ENCODE data around the gene PLCB1. TPM values are rescaled to one million over a fixed set of nuclear protein-coding genes. Genes with fewer than 3 reads are reported as not detected.

Gene PLCB1
- total RNA-seq, 1 donor from 2014 or later = 10.7 TPM

DNA sequence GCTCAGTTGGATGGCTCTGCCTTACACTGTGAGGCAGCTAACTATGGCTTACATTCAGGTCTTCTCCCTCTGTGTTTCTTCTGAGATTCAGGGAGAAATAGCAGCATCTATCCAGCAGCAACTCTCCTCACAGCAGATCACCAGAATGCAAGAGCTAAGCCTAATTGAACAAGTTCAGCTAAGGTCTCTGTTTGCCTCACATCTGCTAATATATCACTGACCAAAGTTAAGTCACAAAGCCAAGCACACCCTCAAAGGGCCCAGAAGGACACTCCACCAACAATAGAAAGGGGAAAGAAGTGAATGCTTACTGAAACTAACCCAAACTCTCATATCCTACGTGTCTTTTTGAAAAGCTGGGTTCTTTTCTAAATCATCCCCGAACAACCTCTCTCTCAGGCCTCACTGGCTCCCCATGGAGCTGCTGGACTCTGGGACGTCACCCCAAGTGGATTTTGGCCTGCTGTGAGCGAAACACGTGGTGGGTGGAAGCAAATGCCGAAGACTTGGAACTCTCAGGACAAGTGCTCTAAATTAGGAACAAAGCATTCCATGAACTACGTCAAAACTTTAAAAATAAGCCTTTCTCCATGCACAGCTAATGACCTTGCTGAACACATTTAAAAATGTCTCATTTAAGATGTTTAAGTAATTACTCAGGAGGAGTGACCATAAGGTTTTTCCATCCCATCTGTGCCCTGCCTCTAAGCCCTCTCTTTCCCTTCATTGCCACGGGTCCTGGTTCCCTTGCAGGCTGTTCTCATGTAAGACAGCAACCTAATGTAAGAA lies 769.4 kb downstream of the PLCB1 start:
- Histone ChIP-seq H3K27me3 (ENCODE audit: insufficient read depth, low read length) (no peaks in the 10 kb centered on the region), H3K36me3 (ENCODE audit: insufficient read depth, low read length) (no peaks in the 10 kb centered on the region), H2AFZ (ENCODE audit: low read depth, low read length) (no peak overlapping the region), H3K4me2 (ENCODE audit: low read length) (no peak overlapping the region), H3K4me3 (ENCODE audit: insufficient read depth, low read depth, low read length) (no peak overlapping the region), H3K79me2 (ENCODE audit: insufficient read depth, low read length) (no peaks in the 10 kb centered on the region), H4K20me1 (ENCODE audit: insufficient read depth, low read length) (no peaks in the 10 kb centered on the region), H3K9ac (ENCODE audit: low read length) (no peak overlapping the region), H3K9me3 (ENCODE audit: insufficient read depth, low read depth, low read length) (no peaks in the 10 kb centered on the region), H3K4me1 (ENCODE audit: insufficient read depth, low read length) (no peaks in the 10 kb centered on the region), H3K27ac (ENCODE audit: low read depth, low read length) (no peak overlapping the region)
- Mint-ChIP-seq H3K27me3 (ENCODE audit: low read depth, unreplicated experiment) (peaks cover 3% of the 10 kb centered on the region), H3K9me3 (ENCODE audit: unreplicated experiment) (peaks cover 2% of the 10 kb centered on the region), H3K4me3 (ENCODE audit: unreplicated experiment) (no peak overlapping the region), H3K36me3 (ENCODE audit: low read depth, unreplicated experiment) (no peaks in the 10 kb centered on the region), H3K4me1 (ENCODE audit: low read depth, unreplicated experiment) (no peaks in the 10 kb centered on the region), H3K27ac (ENCODE audit: unreplicated experiment) (no peak overlapping the region)
- DNase-seq (ENCODE audit: low read depth) (peak; percentile 4), FAIRE-seq (no peak)
- TF ChIP-seq, protein P1, sequence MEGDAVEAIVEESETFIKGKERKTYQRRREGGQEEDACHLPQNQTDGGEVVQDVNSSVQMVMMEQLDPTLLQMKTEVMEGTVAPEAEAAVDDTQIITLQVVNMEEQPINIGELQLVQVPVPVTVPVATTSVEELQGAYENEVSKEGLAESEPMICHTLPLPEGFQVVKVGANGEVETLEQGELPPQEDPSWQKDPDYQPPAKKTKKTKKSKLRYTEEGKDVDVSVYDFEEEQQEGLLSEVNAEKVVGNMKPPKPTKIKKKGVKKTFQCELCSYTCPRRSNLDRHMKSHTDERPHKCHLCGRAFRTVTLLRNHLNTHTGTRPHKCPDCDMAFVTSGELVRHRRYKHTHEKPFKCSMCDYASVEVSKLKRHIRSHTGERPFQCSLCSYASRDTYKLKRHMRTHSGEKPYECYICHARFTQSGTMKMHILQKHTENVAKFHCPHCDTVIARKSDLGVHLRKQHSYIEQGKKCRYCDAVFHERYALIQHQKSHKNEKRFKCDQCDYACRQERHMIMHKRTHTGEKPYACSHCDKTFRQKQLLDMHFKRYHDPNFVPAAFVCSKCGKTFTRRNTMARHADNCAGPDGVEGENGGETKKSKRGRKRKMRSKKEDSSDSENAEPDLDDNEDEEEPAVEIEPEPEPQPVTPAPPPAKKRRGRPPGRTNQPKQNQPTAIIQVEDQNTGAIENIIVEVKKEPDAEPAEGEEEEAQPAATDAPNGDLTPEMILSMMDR (IDR thresholded peaks at IDR 0.05; ENCODE audit: insufficient read depth, low read depth, low read length) = no peak
- no peak for TF ChIP-seq EZH2 (IDR thresholded peaks at IDR 0.05; ENCODE audit: insufficient read depth, low read length)

DNA sequence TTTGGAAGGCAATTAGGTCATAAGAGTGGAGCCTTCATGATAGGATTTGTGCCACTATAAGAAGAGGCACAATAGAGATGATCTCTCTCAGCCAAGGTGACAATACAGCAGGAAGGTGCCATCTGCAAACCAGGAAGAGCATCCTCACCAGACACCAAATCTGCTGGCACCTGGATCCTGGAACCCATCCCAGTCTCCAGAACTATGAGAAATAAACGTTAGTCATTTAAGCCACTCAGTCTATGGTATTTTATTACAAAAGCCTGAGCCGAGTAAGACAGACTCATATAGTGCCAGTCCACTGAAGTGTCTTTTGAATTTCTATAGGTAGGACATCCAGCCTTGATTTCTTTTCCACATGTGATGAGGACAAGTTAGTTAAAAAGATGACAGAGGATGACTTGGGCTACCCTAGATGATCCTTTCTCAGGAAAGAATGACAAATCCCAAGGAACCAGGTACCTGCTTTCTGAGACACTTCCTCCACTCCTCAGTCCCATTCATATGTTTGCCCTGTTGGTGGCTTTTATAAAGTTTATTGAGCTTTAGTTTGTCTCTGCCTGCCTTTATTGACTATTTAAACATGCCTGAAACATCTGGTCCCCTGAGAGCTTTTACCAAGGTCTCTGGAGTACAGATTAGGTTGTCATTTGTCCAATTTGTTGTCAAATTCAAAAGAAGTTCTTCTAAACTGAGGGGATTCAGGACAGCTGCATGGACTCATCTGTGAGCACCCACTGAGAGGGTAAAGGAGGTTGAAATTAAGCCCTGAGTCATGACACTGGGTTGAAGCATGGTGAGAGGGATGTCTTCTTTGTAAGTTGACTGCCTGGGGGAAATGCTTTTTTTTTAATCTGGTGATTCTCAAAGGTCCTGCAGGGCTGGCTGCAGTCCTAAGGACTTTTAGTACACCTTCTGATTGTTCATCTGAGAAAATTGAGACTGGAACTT lies 771.9 kb downstream of the PLCB1 start:
- no peaks in the 10 kb centered on the region for H3K36me3 Mint-ChIP-seq (ENCODE audit: low read depth, unreplicated experiment)
- Histone ChIP-seq H3K4me3 (ENCODE audit: insufficient read depth, low read depth, low read length) (no peak overlapping the region), H3K36me3 (ENCODE audit: insufficient read depth, low read length) (no peaks in the 10 kb centered on the region), H2AFZ (ENCODE audit: low read depth, low read length) (no peak overlapping the region), H3K27me3 (ENCODE audit: insufficient read depth, low read length) (no peaks in the 10 kb centered on the region), H4K20me1 (ENCODE audit: insufficient read depth, low read length) (no peaks in the 10 kb centered on the region), H3K4me1 (ENCODE audit: insufficient read depth, low read length) (no peaks in the 10 kb centered on the region), H3K79me2 (ENCODE audit: insufficient read depth, low read length) (no peaks in the 10 kb centered on the region), H3K9ac (ENCODE audit: low read length) (no peak overlapping the region), H3K27ac (ENCODE audit: low read depth, low read length) (no peak overlapping the region), H3K9me3 (ENCODE audit: insufficient read depth, low read depth, low read length) (no peaks in the 10 kb centered on the region), H3K4me2 (ENCODE audit: low read length) (no peak overlapping the region)
- H3K4me3 Mint-ChIP-seq (ENCODE audit: unreplicated experiment) = no peak overlapping the region
- H3K27ac Mint-ChIP-seq (ENCODE audit: unreplicated experiment) = no peak overlapping the region
- no peak for TF ChIP-seq EZH2 (IDR thresholded peaks at IDR 0.05; ENCODE audit: insufficient read depth, low read length)
- TF ChIP-seq, protein P1 (IDR thresholded peaks at IDR 0.05; ENCODE audit: insufficient read depth, low read depth, low read length) = no peak
- H3K9me3 Mint-ChIP-seq (ENCODE audit: unreplicated experiment) = peaks cover 2% of the 10 kb centered on the region
- FAIRE-seq = no peak
- no peak for DNase-seq (ENCODE audit: low read depth)
- H3K4me1 Mint-ChIP-seq (ENCODE audit: low read depth, unreplicated experiment) = no peaks in the 10 kb centered on the region
- peaks cover 3% of the 10 kb centered on the region for H3K27me3 Mint-ChIP-seq (ENCODE audit: low read depth, unreplicated experiment)

Data from astrocyte (in vitro differentiated cells and primary cell).